Measurements from ENCODE around the gene ZNRF3.

ZNRF3 gene

GRCh38 chr22:29030016-29030617, 146.7 kb downstream of the ZNRF3 start:
- TF ChIP-seq CTCF (IDR thresholded peaks at IDR 0.05; ENCODE audit: insufficient read depth, low read length, missing control alignments): no peak
- ChIA-PET CTCF (interaction anchor here (1.1 to 4.0 kb wide), 6 partner anchors 10 to 176 kb away, joined by 3 to 29 read pairs (median 4); no protein-coding TSS in a partner anchor), POLR2A (no interaction called here)
- no peak for DNase-seq (ENCODE audit: low read depth, low spot score)
- H3K4me3 ChIP-seq (ENCODE audit: low read depth, low read length): peak overlapping the region; percentile 48

GRCh38 chr22:29030618-29031226, 147.3 kb downstream of the ZNRF3 start:
- ChIA-PET CTCF (interaction anchor here (0.9 to 4.0 kb wide), 5 partner anchors 10 to 175 kb away, joined by 3 to 29 read pairs (median 3); no protein-coding TSS in a partner anchor), POLR2A (interaction anchor here (0.6 kb wide), 1 partner anchor 9 kb away, joined by 3 read pairs; no protein-coding TSS in a partner anchor)
- TF ChIP-seq CTCF (IDR thresholded peaks at IDR 0.05; ENCODE audit: insufficient read depth, low read length, missing control alignments): no peak
- peak overlapping the region; percentile 48 for H3K4me3 ChIP-seq (ENCODE audit: low read depth, low read length)
- DNase-seq (ENCODE audit: low read depth, low spot score): no peak

- peak overlapping the region; percentile 48; the same call in 1 of the 2 replicates for H3K4me3 ChIP-seq (ENCODE audit: low read depth, low read length)
- CTCF ChIA-PET: interaction anchor here (0.9 to 4.0 kb wide), 5 partner anchors 9 to 176 kb away, joined by 3 to 29 read pairs (median 3); no protein-coding TSS in a partner anchor
- peak; percentile 79 for DNase-seq (ENCODE audit: low read depth, low spot score)
- TF ChIP-seq CTCF (IDR thresholded peaks at IDR 0.05; ENCODE audit: insufficient read depth, low read length, missing control alignments): peak; percentile 11
- POLR2A ChIA-PET: interaction anchor here (0.6 to 1.2 kb wide), 2 partner anchors 9 kb away, joined by 3 to 4 read pairs; no protein-coding TSS in a partner anchor
Observed at GRCh38 chr22:29031227-29032011, 148.0 kb downstream of the ZNRF3 start.

- TF ChIP-seq CTCF (IDR thresholded peaks at IDR 0.05; ENCODE audit: insufficient read depth, low read length, missing control alignments): no peak
- DNase-seq (ENCODE audit: low read depth, low spot score): no peak
- H3K4me3 ChIP-seq (ENCODE audit: low read depth, low read length): no peak overlapping the region
- ChIA-PET POLR2A (interaction anchor here (1.2 kb wide), 1 partner anchor 9 kb away, joined by 4 read pairs; no protein-coding TSS in a partner anchor), CTCF (interaction anchor here (1.3 to 4.0 kb wide), 3 partner anchors 9 to 431 kb away, joined by 3 to 29 read pairs (median 20); no protein-coding TSS in a partner anchor)
Observed at GRCh38 chr22:29032014-29032475, 148.7 kb downstream of the ZNRF3 start.

- H3K4me3 ChIP-seq (ENCODE audit: low read depth, low read length): no peak overlapping the region
- DNase-seq (ENCODE audit: low read depth, low spot score): no peak
- TF ChIP-seq CTCF (IDR thresholded peaks at IDR 0.05; ENCODE audit: insufficient read depth, low read length, missing control alignments): no peak
- ChIA-PET POLR2A (no interaction called here), CTCF (interaction anchor here (0.6 to 4.0 kb wide), 6 partner anchors 8 to 528 kb away, joined by 3 to 29 read pairs (median 3); no protein-coding TSS in a partner anchor)
Observed at GRCh38 chr22:29032584-29032983, 149.2 kb downstream of the ZNRF3 start.
